ENCODE measurements around the gene TMEM121.

The TMEM121 gene

DNA sequence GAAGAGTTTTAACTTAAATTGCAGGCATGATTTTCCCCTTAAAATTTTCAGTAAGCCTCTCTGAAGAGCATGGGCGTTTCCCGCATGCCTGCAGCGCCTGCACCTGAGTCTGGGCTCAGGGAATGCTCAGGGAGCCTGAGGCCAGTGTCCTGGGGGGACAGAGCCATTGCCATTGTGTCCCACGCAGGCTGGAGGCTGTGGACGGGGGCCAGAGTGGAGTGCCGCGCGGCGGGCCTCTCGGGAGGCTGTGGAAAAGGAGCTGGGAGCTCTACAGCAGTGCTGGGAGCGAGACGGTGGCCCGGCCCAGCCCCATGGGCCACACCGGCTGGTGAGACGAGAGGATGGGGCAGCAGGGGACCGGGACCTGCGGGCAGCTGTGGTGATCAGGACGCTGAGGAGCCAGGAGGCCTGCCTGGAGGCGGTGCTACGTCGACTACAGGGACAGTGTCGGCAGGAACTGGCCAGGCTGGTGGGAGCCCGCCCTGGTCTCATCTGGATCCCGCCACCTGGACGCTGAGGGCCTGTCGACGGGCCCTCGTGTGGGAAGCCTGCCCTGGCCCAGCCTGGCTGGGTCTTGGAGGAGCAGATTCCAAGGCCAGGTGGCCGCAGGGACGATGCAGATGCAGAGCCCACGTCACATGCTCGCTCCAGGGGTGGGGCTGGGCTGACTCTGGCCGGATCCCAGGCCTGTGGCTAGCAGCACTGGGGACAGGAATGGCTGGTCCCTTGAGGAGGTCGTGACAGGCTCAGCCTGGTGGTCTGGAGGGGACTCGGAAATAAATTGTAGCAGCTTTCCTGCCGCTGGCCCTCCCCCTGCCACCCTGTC, 27.7 kb upstream of the TMEM121 start:
- no peak for TF ChIP-seq CTCF (IDR thresholded peaks at IDR 0.05; ENCODE audit: borderline replicate concordance, control extremely low read depth, extremely low read depth, insufficient read depth, missing control alignments)
- DNase-seq (ENCODE audit: low spot score), result no peak
- in situ Hi-C loops (cut with MboI; ENCODE audit: low sequenced_read_pairs, unreplicated experiment), result no loop called here

- no peak for TF ChIP-seq CTCF (IDR thresholded peaks at IDR 0.05; ENCODE audit: borderline replicate concordance, control extremely low read depth, extremely low read depth, insufficient read depth, missing control alignments)
- in situ Hi-C loops (cut with MboI; ENCODE audit: low sequenced_read_pairs, unreplicated experiment), result no loop called here
- no peak for DNase-seq (ENCODE audit: low spot score)
Observed at GRCh38 chr14:105499256-105500035, 26.9 kb upstream of the TMEM121 start.

DNA sequence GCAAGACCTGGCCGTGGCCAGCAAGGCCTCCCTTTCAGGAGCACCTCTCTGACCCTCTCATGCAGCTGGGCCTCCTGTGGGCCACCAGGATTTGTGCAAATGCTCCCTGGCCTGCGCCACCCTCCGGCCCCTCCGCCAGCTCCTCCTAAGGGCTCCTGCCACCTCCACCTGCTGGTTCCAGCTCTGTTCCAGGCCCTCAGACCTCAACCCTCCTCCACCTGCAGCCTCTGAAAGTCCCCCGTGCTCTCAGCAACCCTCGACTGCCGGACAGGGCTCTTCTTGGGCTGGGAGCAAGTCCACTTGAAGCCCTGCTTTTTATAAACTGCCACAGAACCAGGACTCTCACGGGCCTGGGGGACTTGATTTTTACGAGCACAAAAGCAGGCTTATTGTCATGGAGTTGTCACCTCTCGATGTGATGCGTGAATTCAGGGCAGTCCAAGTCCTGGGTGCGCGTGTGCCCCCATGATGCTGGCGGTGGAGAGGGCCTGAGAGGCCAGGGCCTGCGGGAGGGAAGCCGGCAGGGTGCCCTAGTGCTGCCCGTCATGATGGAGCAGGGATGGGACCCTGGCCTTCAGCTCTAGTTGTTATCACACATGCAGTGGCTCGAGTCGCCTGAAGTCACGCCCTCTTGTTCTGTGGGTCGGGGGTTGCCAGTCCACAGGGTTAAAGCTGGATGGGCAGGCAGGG, 26.2 kb upstream of the TMEM121 start:
- TF ChIP-seq CTCF (IDR thresholded peaks at IDR 0.05; ENCODE audit: borderline replicate concordance, control extremely low read depth, extremely low read depth, insufficient read depth, missing control alignments), result no peak
- in situ Hi-C loops (cut with MboI; ENCODE audit: low sequenced_read_pairs, unreplicated experiment), result no loop called here
- no peak for DNase-seq (ENCODE audit: low spot score)

DNA sequence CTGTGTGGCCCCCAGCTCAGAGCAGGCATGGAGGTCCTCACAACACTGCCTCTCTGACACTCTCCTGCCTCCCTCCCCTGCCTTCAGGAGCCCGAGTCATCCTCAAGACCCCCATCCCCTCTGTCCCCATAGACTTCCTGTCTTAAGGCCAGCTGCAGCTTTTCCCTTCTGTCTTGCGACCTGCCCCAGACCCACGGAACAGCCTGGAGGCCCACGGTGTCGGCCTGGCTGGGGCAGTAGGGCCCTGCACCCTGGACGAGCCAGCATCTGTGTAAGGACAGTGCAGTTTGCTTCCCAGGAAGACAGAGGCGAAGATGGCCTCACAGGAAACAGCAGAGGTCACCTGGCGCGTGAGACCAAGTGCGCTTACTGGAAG, 25.7 kb upstream of the TMEM121 start:
- no peak for TF ChIP-seq CTCF (IDR thresholded peaks at IDR 0.05; ENCODE audit: borderline replicate concordance, control extremely low read depth, extremely low read depth, insufficient read depth, missing control alignments)
- in situ Hi-C loops (cut with MboI; ENCODE audit: low sequenced_read_pairs, unreplicated experiment), result no loop called here
- no peak for DNase-seq (ENCODE audit: low spot score)

DNA sequence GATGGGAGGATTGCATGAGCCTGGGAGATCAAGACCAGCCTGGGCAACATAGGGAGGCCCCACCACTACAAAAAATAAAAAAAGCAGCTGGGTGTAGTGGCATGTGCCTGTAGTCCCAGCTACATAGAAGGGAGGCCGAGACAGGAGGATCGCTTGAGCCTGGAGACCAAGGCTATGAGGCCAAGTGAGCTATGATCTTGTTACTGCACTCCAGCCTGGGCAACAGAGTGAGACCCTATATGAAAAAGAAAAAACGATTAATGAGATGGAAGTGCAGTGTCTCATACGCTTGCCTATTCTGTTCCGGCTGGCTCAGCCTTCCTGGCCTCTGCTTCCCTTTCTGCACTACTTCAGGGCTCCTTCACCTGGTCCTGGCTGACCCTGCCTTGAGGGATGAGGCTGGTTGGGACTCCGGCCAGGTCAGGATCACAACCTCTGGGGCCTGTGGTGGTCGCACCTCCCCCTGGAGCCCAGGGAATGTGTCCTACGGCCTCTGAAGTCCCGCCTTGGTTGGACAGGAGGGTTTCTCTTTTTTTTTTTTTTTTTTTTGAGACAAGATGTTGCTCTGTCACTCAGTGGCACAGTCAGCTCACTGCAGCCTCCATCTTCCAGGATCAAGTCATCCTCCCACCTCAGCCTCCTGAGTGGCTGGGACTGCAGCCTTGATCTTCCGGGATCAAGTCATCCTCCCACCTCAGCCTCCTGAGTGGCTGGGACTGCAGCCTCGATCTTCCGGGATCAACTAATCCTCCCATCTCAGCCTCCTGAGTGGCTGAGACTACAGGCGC, 24.7 kb upstream of the TMEM121 start:
- DNase-seq (ENCODE audit: low spot score), result no peak
- in situ Hi-C loops (cut with MboI; ENCODE audit: low sequenced_read_pairs, unreplicated experiment), result no loop called here
- TF ChIP-seq CTCF (IDR thresholded peaks at IDR 0.05; ENCODE audit: borderline replicate concordance, control extremely low read depth, extremely low read depth, insufficient read depth, missing control alignments), result no peak

All from GM13976 (cell line).